Measurements from ENCODE around the gene NSUN6.
"Not testable (repeated sequence)": the region's sequence is repeated elsewhere in the genome, so short reads cannot be mapped to it uniquely, and the experiment has no call there.

Gene NSUN6

GRCh38 chr10:18639719-18640118, 11.7 kb downstream of the NSUN6 start:
- no CpG with 5 or more reads among the region's 2 CpGs for WGBS (ENCODE audit: extremely low coverage, insufficient coverage, insufficient read length)
- H3K4ac ChIP-seq (ENCODE audit: low read depth, low read length); H3K4me1 ChIP-seq (ENCODE audit: control insufficient read depth in 1 of 2, insufficient read depth in 2 of 2, low read length in 2 of 2); H4K8ac ChIP-seq (ENCODE audit: low read depth, low read length); H3K23ac ChIP-seq (ENCODE audit: low read length); DNase-seq; H3K36me3 ChIP-seq (ENCODE audit: control insufficient read depth in 1 of 2, insufficient read depth in 2 of 2, low read length in 2 of 2); H3K79me1 ChIP-seq (ENCODE audit: low read length); H3K18ac ChIP-seq (ENCODE audit: low read length); H3K27me3 ChIP-seq (ENCODE audit: insufficient read depth, low read length); H2AK5ac ChIP-seq (ENCODE audit: low read length); H4K91ac ChIP-seq (ENCODE audit: low read depth, low read length); H3K9ac ChIP-seq (ENCODE audit: low read length); H3K14ac ChIP-seq (ENCODE audit: low read length); H2BK120ac ChIP-seq (ENCODE audit: insufficient read depth, low read length, poor library complexity); H3K9me3 ChIP-seq (ENCODE audit: insufficient read depth, low read depth, low read length); H2AFZ ChIP-seq (ENCODE audit: insufficient read depth, low read length, poor library complexity); H3K4me3 ChIP-seq (ENCODE audit: low read depth, low read length); H3K27ac ChIP-seq (ENCODE audit: low read depth, low read length); H3K79me2 ChIP-seq (ENCODE audit: control insufficient read depth, insufficient read depth, low read length, poor library complexity); H4K12ac ChIP-seq (ENCODE audit: low read depth, low read length); H2BK12ac ChIP-seq (ENCODE audit: low read length); H3K4me2 ChIP-seq (ENCODE audit: low read length); H2BK5ac ChIP-seq (ENCODE audit: low read depth, low read length, poor library complexity): not testable (repeated sequence)

DNA sequence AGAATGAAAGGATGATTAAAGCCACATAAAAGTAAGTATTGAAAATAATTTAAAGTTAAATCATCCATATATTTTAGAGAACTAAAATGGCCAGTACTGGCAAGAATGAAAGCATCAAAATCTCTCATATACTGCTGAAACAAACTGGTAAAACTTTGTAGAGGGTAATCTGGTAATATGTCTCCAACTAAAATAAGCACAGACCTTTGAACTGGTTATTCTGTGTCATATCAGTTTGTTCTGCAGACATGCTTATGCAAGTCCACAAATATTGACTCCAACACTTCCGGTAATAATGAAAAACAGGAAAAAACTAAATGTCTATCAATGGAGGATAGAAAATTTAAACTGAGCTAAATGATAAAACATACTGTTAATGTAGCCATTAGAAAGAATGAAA, 14.0 kb downstream of the NSUN6 start:
- H3K36me3 ChIP-seq (ENCODE audit: control insufficient read depth in 1 of 2, insufficient read depth in 2 of 2, low read length in 2 of 2); H4K91ac ChIP-seq (ENCODE audit: low read depth, low read length); H3K9ac ChIP-seq (ENCODE audit: low read length); H2BK12ac ChIP-seq (ENCODE audit: low read length); H3K4ac ChIP-seq (ENCODE audit: low read depth, low read length); DNase-seq; H2BK5ac ChIP-seq (ENCODE audit: low read depth, low read length, poor library complexity); H3K79me1 ChIP-seq (ENCODE audit: low read length); H3K4me1 ChIP-seq (ENCODE audit: control insufficient read depth in 1 of 2, insufficient read depth in 2 of 2, low read length in 2 of 2); H3K27me3 ChIP-seq (ENCODE audit: insufficient read depth, low read length); H2BK120ac ChIP-seq (ENCODE audit: insufficient read depth, low read length, poor library complexity); H3K23ac ChIP-seq (ENCODE audit: low read length); H3K79me2 ChIP-seq (ENCODE audit: control insufficient read depth, insufficient read depth, low read length, poor library complexity); H2AFZ ChIP-seq (ENCODE audit: insufficient read depth, low read length, poor library complexity); H4K8ac ChIP-seq (ENCODE audit: low read depth, low read length); H3K4me3 ChIP-seq (ENCODE audit: low read depth, low read length); H3K14ac ChIP-seq (ENCODE audit: low read length); H3K27ac ChIP-seq (ENCODE audit: low read depth, low read length); H3K9me3 ChIP-seq (ENCODE audit: insufficient read depth, low read depth, low read length); H3K18ac ChIP-seq (ENCODE audit: low read length); H4K12ac ChIP-seq (ENCODE audit: low read depth, low read length); H3K4me2 ChIP-seq (ENCODE audit: low read length); H2AK5ac ChIP-seq (ENCODE audit: low read length): not testable (repeated sequence)
- no CpG with 5 or more reads among the region's 1 CpG for WGBS (ENCODE audit: extremely low coverage, insufficient coverage, insufficient read length)

- no peaks in the 10 kb centered on the region for H3K79me1 ChIP-seq (ENCODE audit: low read length)
- H3K4ac ChIP-seq (ENCODE audit: low read depth, low read length): no peak overlapping the region
- DNase-seq: no peak
- no peaks in the 10 kb centered on the region for H3K4me1 ChIP-seq (ENCODE audit: control insufficient read depth in 1 of 2, insufficient read depth in 2 of 2, low read length in 2 of 2)
- no peak overlapping the region for H4K12ac ChIP-seq (ENCODE audit: low read depth, low read length)
- no peaks in the 10 kb centered on the region for H3K9me3 ChIP-seq (ENCODE audit: insufficient read depth, low read depth, low read length)
- no peaks in the 10 kb centered on the region for H3K79me2 ChIP-seq (ENCODE audit: control insufficient read depth, insufficient read depth, low read length, poor library complexity)
- H3K4me2 ChIP-seq (ENCODE audit: low read length): no peak overlapping the region
- no peaks in the 10 kb centered on the region for H3K27me3 ChIP-seq (ENCODE audit: insufficient read depth, low read length)
- H3K36me3 ChIP-seq (ENCODE audit: control insufficient read depth in 1 of 2, insufficient read depth in 2 of 2, low read length in 2 of 2): no peaks in the 10 kb centered on the region
- H3K9ac ChIP-seq (ENCODE audit: low read length): no peak overlapping the region
- no peak overlapping the region for H2BK5ac ChIP-seq (ENCODE audit: low read depth, low read length, poor library complexity)
- H3K18ac ChIP-seq (ENCODE audit: low read length): no peak overlapping the region
- no peak overlapping the region for H2BK120ac ChIP-seq (ENCODE audit: insufficient read depth, low read length, poor library complexity)
- H2AK5ac ChIP-seq (ENCODE audit: low read length): no peak overlapping the region
- H2AFZ ChIP-seq (ENCODE audit: insufficient read depth, low read length, poor library complexity): no peak overlapping the region
- H2BK12ac ChIP-seq (ENCODE audit: low read length): no peak overlapping the region
- H3K27ac ChIP-seq (ENCODE audit: low read depth, low read length): no peak overlapping the region
- no peak overlapping the region for H4K91ac ChIP-seq (ENCODE audit: low read depth, low read length)
- H4K8ac ChIP-seq (ENCODE audit: low read depth, low read length): no peak overlapping the region
- H3K23ac ChIP-seq (ENCODE audit: low read length): no peak overlapping the region
- no peak overlapping the region for H3K4me3 ChIP-seq (ENCODE audit: low read depth, low read length)
- WGBS (ENCODE audit: extremely low coverage, insufficient coverage, insufficient read length): no CpG with 5 or more reads among the region's 4 CpGs
- H3K14ac ChIP-seq (ENCODE audit: low read length): no peak overlapping the region
Observed at GRCh38 chr10:18635995-18636394, 15.4 kb downstream of the NSUN6 start.

- not testable (repeated sequence) for H3K4ac ChIP-seq (ENCODE audit: low read depth, low read length); H4K91ac ChIP-seq (ENCODE audit: low read depth, low read length); H3K14ac ChIP-seq (ENCODE audit: low read length); H4K8ac ChIP-seq (ENCODE audit: low read depth, low read length); H3K4me1 ChIP-seq (ENCODE audit: control insufficient read depth in 1 of 2, insufficient read depth in 2 of 2, low read length in 2 of 2); H3K9ac ChIP-seq (ENCODE audit: low read length); H3K18ac ChIP-seq (ENCODE audit: low read length); H3K9me3 ChIP-seq (ENCODE audit: insufficient read depth, low read depth, low read length); H3K36me3 ChIP-seq (ENCODE audit: control insufficient read depth in 1 of 2, insufficient read depth in 2 of 2, low read length in 2 of 2); H2AFZ ChIP-seq (ENCODE audit: insufficient read depth, low read length, poor library complexity); H3K23ac ChIP-seq (ENCODE audit: low read length); H4K12ac ChIP-seq (ENCODE audit: low read depth, low read length); H2BK5ac ChIP-seq (ENCODE audit: low read depth, low read length, poor library complexity); H3K4me2 ChIP-seq (ENCODE audit: low read length); H2BK12ac ChIP-seq (ENCODE audit: low read length); H3K27ac ChIP-seq (ENCODE audit: low read depth, low read length); H3K27me3 ChIP-seq (ENCODE audit: insufficient read depth, low read length); H3K79me2 ChIP-seq (ENCODE audit: control insufficient read depth, insufficient read depth, low read length, poor library complexity); H3K4me3 ChIP-seq (ENCODE audit: low read depth, low read length); H2AK5ac ChIP-seq (ENCODE audit: low read length); H3K79me1 ChIP-seq (ENCODE audit: low read length); DNase-seq; H2BK120ac ChIP-seq (ENCODE audit: insufficient read depth, low read length, poor library complexity)
- WGBS (ENCODE audit: extremely low coverage, insufficient coverage, insufficient read length): no CpG with 5 or more reads among the region's 3 CpGs
Observed at GRCh38 chr10:18632500-18632899, 18.9 kb downstream of the NSUN6 start.
